Right cardiac atrium (tissue), 5 donors: ENCODE measurements around the gene ABCB10. TPM values are rescaled to one million over a fixed set of nuclear protein-coding genes. Genes with fewer than 3 reads are reported as not detected.

Source experiments
- ATAC-seq, 2 donors: fragments of 200-7000 bp; cut with Tn5 transposase; one replicate each; pipeline versions ENCODE4 v1.8.0 to v1.9.1; 2020; ENCODE audit warnings: moderate library complexity in 2 of 2, mild to moderate bottlenecking in 1 of 2
- DNase-seq, 3 donors: peaks; one replicate each; pipeline ENCODE4 v3.0.0-alpha.2; 2020
- H3K27ac ChIP-seq: one replicate; pipeline ENCODE4 v1.5.1; 2013; ENCODE audit warnings: mild to moderate bottlenecking, low read length, control low read depth, moderate library complexity
- H3K27me3 ChIP-seq: one replicate; pipeline ENCODE4 v1.6.1; 2013; ENCODE audit not compliant: control insufficient read depth, insufficient read depth
- H3K4me1 ChIP-seq: one replicate; pipeline ENCODE4 v1.6.1; 2013; ENCODE audit warnings: low read length; ENCODE audit not compliant: control insufficient read depth, insufficient read depth
- H3K4me3 ChIP-seq: one replicate; pipeline ENCODE4 v1.5.1; 2013; ENCODE audit warnings: low read length, control low read depth
- H3K9me3 ChIP-seq: one replicate; pipeline ENCODE4 v1.6.1; 2013; ENCODE audit warnings: low read length; ENCODE audit not compliant: control insufficient read depth
- WGBS: extraction: QIAGEN DNeasy Blood & Tissue Kit; methylation state at CpG from one replicate; pipeline ENCODE4 v1.1.7; 2013; 5-methylcytosine and 5-hydroxymethylcytosine counted together
- intact Hi-C, 4 donors: fragments of 100-400 bp; cut with DNase I; formaldehyde crosslinking; loops; one replicate each; pipeline versions ENCODE4 v1.11.0 to v1.14.0; 2022 to 2023
- polyA plus RNA-seq: library from polyadenylated mRNA; stranded (reverse); fragments of 200-250 nt; gene quantifications from one replicate; pipeline ENCODE4 v1.2.3, GENCODE V29; 2013
- total RNA-seq, 4 donors: library from RNA; stranded (reverse); fragmentation: NEBNext Ultra II Directional; extraction: Animal tissue kit (Norgen Biotek cat#: 25700); gene quantifications; one replicate each; pipeline ENCODE4 v1.2.1, GENCODE V29; 2021
- donor health status: healthy with polysubstance abuse.
- donor health status: DM: no; HTN: yes; CAD: no.
- donor health status: DM: no; HTN: no; CAD: no.
- donor health status: DM: no; HTN: yes; CAD: no; lungs with severe emphysema.
- donor health status: DM: yes; HTN: yes; CAD: no.

The ABCB10 gene
- total and polyA plus RNA-seq, 5 donors: 5.4 to 15.5 (median 11.0) TPM

- Histone ChIP-seq H3K27me3 (no peaks in the 10 kb centered on the region), H3K4me1 (peaks cover 7% of the 10 kb centered on the region), H3K27ac (peak overlapping the region; percentile 69), H3K4me3 (peak overlapping the region; percentile 70), H3K9me3 (no peaks in the 10 kb centered on the region)
- DNase-seq (no peak), ATAC-seq (no peak)
- WGBS: 35% methylated on average over 5 of the region's 5 CpGs
- intact Hi-C loops: loop anchor here in 3 of 4 donors (5.0 to 10.0 kb wide), 2 partner anchors 67 to 70 kb away; partner anchors contain the start of genes TAF5L (in 3 of the 3) and URB2 (in 3 of the 3)
Observed at GRCh38 chr1:229557200-229557850, 1.2 kb downstream of the ABCB10 start.

GRCh38 chr1:229554886-229555621 is 3.5 kb downstream of the ABCB10 start:
- Histone ChIP-seq H3K4me3 (no peak overlapping the region), H3K9me3 (no peaks in the 10 kb centered on the region), H3K4me1 (peaks cover 7% of the 10 kb centered on the region), H3K27ac (no peak overlapping the region), H3K27me3 (no peaks in the 10 kb centered on the region)
- 65% methylated on average over 10 of the region's 10 CpGs for WGBS
- ATAC-seq (no peak), DNase-seq (no peak)
- intact Hi-C loops: loop anchor here in 3 of 4 donors (5.0 to 10.0 kb wide), 2 partner anchors 70 to 72 kb away; partner anchors contain the start of genes TAF5L (in 3 of the 3) and URB2 (in 3 of the 3)

- peaks cover 6% of the 10 kb centered on the region for H3K4me1 ChIP-seq
- no peak for ATAC-seq
- H3K27me3 ChIP-seq: no peaks in the 10 kb centered on the region
- intact Hi-C loops: loop anchor here in 1 of 4 donors (10.0 kb wide), 1 partner anchor 71 kb away; the partner anchor contains the start of genes TAF5L and URB2
- no peak overlapping the region for H3K4me3 ChIP-seq
- DNase-seq: no peak
- H3K9me3 ChIP-seq: no peaks in the 10 kb centered on the region
- no peak overlapping the region for H3K27ac ChIP-seq
- WGBS: 93% methylated on average over 7 of the region's 7 CpGs
Observed at GRCh38 chr1:229553621-229554130, 4.8 kb downstream of the ABCB10 start.

- DNase-seq (no peak), ATAC-seq (no peak)
- WGBS: 71% methylated on average over 5 of the region's 5 CpGs
- no peak overlapping the region for H3K27ac ChIP-seq
- no peaks in the 10 kb centered on the region for H3K9me3 ChIP-seq
- H3K27me3 ChIP-seq: no peaks in the 10 kb centered on the region
- peaks cover 6% of the 10 kb centered on the region for H3K4me1 ChIP-seq
- intact Hi-C loops: loop anchor here in 1 of 4 donors (10.0 kb wide), 1 partner anchor 72 kb away; the partner anchor contains the start of genes TAF5L and URB2
- H3K4me3 ChIP-seq: no peak overlapping the region
Observed at GRCh38 chr1:229552732-229553131, 5.8 kb downstream of the ABCB10 start.

- H3K27ac ChIP-seq: no peak overlapping the region
- no peaks in the 10 kb centered on the region for H3K27me3 ChIP-seq
- H3K4me3 ChIP-seq: no peak overlapping the region
- ATAC-seq (no peak), DNase-seq (no peak)
- 64% methylated on average over 3 of the region's 3 CpGs for WGBS
- no peaks in the 10 kb centered on the region for H3K9me3 ChIP-seq
- intact Hi-C loops: loop anchor here in 1 of 4 donors (10.0 kb wide), 1 partner anchor 74 kb away; the partner anchor contains the start of genes TAF5L and URB2
- H3K4me1 ChIP-seq: peaks cover 3% of the 10 kb centered on the region
Observed at GRCh38 chr1:229550812-229551567, 7.5 kb downstream of the ABCB10 start.

GRCh38 chr1:229547542-229547941 is 11.0 kb downstream of the ABCB10 start:
- DNase-seq (no peak), ATAC-seq (no peak)
- intact Hi-C loops: no loop called here
- H3K4me3 ChIP-seq: no peak overlapping the region
- no peaks in the 10 kb centered on the region for H3K27me3 ChIP-seq
- 95% methylated on average over 7 of the region's 7 CpGs for WGBS
- no peak overlapping the region for H3K27ac ChIP-seq
- no peaks in the 10 kb centered on the region for H3K9me3 ChIP-seq
- no peaks in the 10 kb centered on the region for H3K4me1 ChIP-seq

GRCh38 chr1:229544587-229544986 is 13.9 kb downstream of the ABCB10 start:
- Histone ChIP-seq H3K27me3 (no peaks in the 10 kb centered on the region), H3K4me1 (no peaks in the 10 kb centered on the region), H3K9me3 (no peaks in the 10 kb centered on the region), H3K4me3 (no peak overlapping the region), H3K27ac (no peak overlapping the region)
- no peak for ATAC-seq
- intact Hi-C loops: no loop called here
- DNase-seq: no peak
- 95% methylated on average over 1 of the region's 1 CpG for WGBS

GRCh38 chr1:229539863-229540506 is 18.5 kb downstream of the ABCB10 start:
- intact Hi-C loops: no loop called here
- no peak overlapping the region for H3K4me3 ChIP-seq
- no peak for DNase-seq
- H3K27ac ChIP-seq: no peak overlapping the region
- H3K9me3 ChIP-seq: no peaks in the 10 kb centered on the region
- no peaks in the 10 kb centered on the region for H3K27me3 ChIP-seq
- no peaks in the 10 kb centered on the region for H3K4me1 ChIP-seq
- 94% methylated on average over 6 of the region's 6 CpGs for whole genome bisulfite sequencing
- no peak for ATAC-seq

- H3K4me3 ChIP-seq: no peak overlapping the region
- 95% methylated on average over 5 of the region's 5 CpGs for WGBS
- H3K9me3 ChIP-seq: no peaks in the 10 kb centered on the region
- no peaks in the 10 kb centered on the region for H3K27me3 ChIP-seq
- H3K4me1 ChIP-seq: no peaks in the 10 kb centered on the region
- no peak for ATAC-seq
- H3K27ac ChIP-seq: no peak overlapping the region
- no peak for DNase-seq
- intact Hi-C loops: no loop called here
Observed at GRCh38 chr1:229538945-229539344, 19.6 kb downstream of the ABCB10 start.

- no peaks in the 10 kb centered on the region for H3K27me3 ChIP-seq
- 72% methylated on average over 4 of the region's 4 CpGs for WGBS
- no peaks in the 10 kb centered on the region for H3K4me1 ChIP-seq
- DNase-seq (no peak), ATAC-seq (no peak)
- no peak overlapping the region for H3K27ac ChIP-seq
- intact Hi-C loops: no loop called here
- no peak overlapping the region for H3K4me3 ChIP-seq
- no peaks in the 10 kb centered on the region for H3K9me3 ChIP-seq
Observed at GRCh38 chr1:229537894-229538293, 20.6 kb downstream of the ABCB10 start.
